Kasumi-1 (cell line): ENCODE measurements around the gene NFE2.
"Not testable (repeated sequence)": the region's sequence is repeated elsewhere in the genome, so short reads cannot be mapped to it uniquely, and the experiment has no call there.

Experiments
- DNase-seq, 2 experiments: peaks; one replicate each; lab custom pipeline; 2025; lab: John Stamatoyannopoulos, UW

NFE2 gene

DNA sequence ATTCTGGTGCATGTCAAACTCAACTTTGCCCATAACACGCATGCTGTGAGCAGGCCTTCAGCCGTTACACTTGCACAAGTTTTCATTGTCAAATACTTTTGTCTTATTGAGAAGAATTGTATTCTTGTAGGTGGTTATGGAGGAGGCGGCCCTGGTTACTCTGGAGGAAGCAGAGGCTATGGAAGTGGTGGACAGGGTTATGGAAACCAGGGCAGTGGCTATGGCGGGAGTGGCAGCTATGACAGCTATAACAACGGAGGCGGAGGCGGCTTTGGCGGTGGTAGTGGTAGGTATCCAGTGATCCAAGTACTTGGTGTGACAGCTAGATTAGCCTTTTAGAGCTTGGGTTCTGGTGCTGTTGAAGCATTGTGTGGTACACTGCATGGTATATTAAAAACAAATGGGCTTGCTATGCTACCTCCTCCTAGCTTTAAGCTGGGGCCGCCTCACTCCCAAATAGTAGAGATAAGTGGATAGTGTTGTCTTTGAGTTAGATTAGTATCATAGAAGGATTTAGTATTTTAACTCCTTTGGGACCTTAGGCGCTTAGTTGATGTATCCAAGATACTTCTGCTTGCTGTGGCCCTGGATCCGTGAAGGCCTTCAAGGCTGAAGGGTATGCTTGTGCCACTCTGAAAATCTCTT lies 17.7 kb downstream of the NFE2 start:
- DNase-seq, result no peak

DNA sequence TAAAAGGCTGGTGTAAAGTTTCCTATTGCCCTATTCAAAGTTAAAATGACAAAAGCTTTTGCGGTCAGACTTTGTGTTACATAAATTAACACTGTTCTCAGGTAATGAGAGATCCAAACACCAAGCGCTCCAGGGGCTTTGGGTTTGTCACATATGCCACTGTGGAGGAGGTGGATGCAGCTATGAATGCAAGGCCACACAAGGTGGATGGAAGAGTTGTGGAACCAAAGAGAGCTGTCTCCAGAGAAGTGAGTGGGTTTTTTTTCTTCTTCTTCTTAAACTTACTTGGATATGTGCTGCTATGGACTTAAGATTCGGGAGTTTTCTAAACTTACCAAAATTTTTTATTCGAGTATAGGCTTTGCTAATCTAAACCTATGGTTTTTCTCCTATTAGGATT lies 19.1 kb downstream of the NFE2 start:
- not testable (repeated sequence) for DNase-seq

GRCh38 chr12:54281261-54281638 lies 19.6 kb downstream of the NFE2 start:
- not testable (repeated sequence) for DNase-seq

DNA sequence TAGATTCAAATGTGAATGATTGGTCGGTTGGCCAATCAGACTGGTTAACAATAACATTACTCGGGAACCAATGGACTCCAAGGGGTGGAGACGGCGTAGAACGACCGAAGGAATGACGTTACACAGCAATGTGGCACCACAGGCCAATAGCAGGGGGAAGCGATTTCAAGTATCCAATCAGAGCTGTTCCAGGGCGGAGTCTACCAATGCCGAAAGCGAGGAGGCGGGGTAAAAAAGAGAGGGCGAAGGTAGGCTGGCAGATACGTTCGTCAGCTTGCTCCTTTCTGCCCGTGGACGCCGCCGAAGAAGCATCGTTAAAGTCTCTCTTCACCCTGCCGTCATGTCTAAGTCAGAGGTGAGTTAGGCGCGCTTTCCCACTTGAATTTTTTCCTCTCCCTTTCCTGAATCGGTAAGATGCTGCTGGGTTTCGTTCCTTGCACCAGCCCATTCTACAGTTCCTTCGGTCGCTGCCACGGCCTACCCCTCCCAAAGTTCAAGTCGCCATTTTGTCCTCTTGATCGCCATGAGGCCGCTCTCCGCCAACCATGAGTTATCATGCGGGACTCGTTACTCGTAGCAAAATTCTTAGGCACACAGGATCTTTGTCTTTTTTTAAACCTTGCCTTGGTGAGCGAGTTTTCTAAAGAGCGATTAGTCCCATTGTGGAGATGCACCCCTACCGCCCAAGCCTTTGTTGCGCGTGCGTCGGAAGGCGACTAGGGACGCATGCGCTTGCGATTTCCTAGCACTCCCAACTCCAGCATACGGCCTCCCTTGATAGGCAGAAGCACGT lies 20.2 kb downstream of the NFE2 start, which contains the start of gene HNRNPA1:
Gene HNRNPA1, plus strand, starts transcription at position 259 of the 793 bp plus-strand sequence. Its CDS starts 82 bp downstream, at position 341.
- DNase-seq, result peak; percentile 99

GRCh38 chr12:54279632-54280467 lies 21.0 kb downstream of the NFE2 start, which contains the start of gene CBX5:
Gene CBX5, minus strand, starts transcription at chr12:54280122. Its CDS starts 22,472 bp downstream, at chr12:54257650.
- peak; percentile 97 to 98 for DNase-seq

DNA sequence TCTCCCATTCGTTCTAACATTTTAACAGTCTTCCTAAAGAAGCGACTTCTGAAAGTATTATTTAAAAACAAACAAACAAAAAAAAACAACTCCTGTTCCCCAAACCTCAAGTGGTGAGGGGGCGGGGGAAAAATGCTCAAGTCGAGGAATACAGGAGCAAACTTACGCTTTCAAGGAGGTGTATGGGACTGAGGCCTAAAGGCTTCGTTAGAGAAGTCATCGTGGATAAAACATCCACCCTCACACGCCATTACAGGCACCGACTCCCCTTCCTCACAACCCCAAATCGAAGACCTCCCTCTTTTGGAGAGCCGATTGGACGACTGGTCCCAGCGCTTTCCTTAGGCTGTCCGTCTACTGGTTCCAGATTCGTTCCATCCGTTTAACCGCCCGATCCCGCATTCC lies 21.6 kb downstream of the NFE2 start:
- no peak for DNase-seq

GRCh38 chr12:54277823-54278276 lies 23.0 kb downstream of the NFE2 start:
- DNase-seq, result peak in 1 of 2 experiments; percentile 22

GRCh38 chr12:54276368-54276767 lies 24.4 kb downstream of the NFE2 start:
- no peak for DNase-seq

- DNase-seq, result no peak
Measured at GRCh38 chr12:54273981-54274380, 26.8 kb downstream of the NFE2 start.

GRCh38 chr12:54272214-54272613 lies 28.6 kb downstream of the NFE2 start:
- DNase-seq, result no peak

- no peak for DNase-seq
Measured at GRCh38 chr12:54270345-54270744, 30.5 kb downstream of the NFE2 start.

DNA sequence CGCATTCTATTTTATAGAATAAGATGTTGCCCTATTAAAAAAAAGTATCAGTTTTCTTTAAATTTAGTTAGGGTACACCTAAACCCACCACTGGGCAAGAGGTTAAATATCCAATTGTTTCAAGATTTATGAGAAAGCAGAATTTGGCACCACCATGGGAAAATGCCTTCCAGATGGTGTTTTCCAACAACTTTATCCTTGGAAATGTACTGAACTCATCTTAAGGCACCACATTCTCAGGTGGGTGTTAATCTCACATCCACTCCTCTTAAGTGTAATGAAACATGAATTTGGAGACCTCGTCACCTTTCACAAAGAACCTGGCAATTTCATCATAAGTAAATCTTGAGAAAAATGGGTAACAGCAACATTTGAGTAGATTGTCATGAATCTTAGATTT lies 34.0 kb downstream of the NFE2 start:
- DNase-seq, result no peak

GRCh38 chr12:54265364-54265812 lies 35.4 kb downstream of the NFE2 start:
- DNase-seq, result no peak

- no peak for DNase-seq
Measured at GRCh38 chr12:54262403-54262925, 38.4 kb downstream of the NFE2 start.

GRCh38 chr12:54261815-54262402 lies 38.9 kb downstream of the NFE2 start:
- peak; percentile 48 to 59 for DNase-seq

DNA sequence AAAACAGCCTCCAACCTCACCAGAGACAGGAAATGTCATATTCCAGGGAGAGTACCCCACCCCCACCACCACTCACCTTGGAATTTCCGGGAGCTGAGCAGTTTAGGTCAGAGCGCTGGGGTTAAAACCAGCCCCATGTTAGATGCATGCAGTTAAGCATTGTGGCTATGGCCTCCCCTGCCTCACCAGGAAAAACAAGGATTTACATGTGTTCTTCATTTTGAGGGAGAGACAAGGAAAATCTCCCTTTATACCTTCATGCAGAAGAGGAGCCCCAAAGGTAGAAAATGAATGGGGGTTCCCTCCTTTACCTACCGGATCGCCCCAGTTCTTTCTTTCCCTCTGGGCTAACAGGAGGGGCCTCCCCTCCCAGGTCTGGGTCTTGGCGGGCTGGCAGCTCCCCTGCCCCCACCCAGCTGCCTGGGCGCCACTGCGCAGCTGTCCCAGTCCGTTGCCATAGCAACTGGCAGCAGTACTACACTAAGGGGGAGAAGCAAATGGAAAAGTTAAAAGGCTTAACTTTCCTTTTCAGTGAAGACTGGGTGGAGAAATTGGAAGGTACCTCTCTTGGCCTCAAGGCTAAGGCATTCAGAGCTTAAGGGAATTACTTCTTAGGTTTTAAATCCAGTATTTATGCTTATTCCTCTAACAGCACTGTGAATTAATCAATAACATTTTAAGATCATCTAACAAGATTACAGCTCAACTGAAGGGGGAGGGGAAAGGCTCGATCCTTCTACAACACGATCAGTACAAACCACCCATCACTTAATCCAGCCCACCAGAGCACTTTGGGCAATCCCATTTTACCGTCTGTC lies 41.4 kb downstream of the NFE2 start:
- DNase-seq, result peak; percentile 31 to 41

GRCh38 chr12:54258201-54258681 lies 42.6 kb downstream of the NFE2 start:
- no peak for DNase-seq

DNA sequence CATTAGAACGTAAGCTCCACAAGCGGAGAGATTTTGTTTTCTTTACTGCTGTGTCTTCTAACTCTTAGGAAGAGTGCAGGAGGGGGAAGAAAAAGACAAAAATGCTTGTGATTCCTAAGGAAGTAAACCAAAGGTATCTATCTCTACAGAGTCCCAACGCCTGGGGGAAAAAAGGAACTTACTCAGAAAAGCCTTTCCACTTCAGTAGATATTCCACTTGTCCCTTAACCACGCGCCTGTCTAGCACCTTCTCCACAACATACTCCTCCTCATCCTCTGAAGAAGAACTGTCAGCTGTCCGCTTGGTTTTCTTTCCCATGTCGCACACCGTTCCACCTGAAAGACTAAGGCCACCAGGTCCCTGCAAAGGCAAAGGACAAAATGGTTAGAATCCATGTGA lies 43.5 kb downstream of the NFE2 start:
- no peak for DNase-seq

DNA sequence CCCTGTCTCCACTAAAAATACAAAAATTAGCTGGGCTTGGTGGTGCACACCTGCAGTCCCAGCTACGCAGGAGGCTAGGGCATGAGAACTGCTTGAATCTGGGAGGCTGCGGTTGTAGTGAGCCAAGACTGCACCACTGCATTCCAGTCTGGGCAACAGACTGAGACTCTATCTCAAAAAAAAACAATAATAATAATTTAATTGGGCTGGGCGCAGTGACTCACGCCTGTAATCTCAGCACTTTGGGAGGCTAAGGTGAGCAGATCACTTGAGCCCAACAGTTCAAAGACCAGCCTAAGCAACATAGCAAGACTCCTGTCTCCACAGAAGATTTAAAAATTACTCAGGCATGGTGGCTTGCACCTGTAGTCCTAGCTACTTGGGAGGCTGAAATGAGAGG lies 47.6 kb downstream of the NFE2 start:
- no peak for DNase-seq

- peak; percentile 61 to 79 for DNase-seq
Measured at GRCh38 chr12:54251667-54252284, 49.0 kb downstream of the NFE2 start.
